Mammary epithelial cell (primary cell): ENCODE data around the gene EIF4G1.
A peak's percentile ranks its signal among the peaks of the same experiment; 100 is the strongest.

ENCODE experiments used
- CTCF ChIP-seq, 2 donors: IDR thresholded peaks in 1 of 2; conservative IDR thresholded peaks in 1 of 2; 2 replicates each; pipeline ENCODE4 v1.5.1; 2011 to 2012; ENCODE audit warnings: inconsistent platforms in 2 of 2, low read length in 2 of 2, mild to moderate bottlenecking in 2 of 2, control low read depth in 1 of 2, low read depth in 1 of 2; ENCODE audit not compliant: insufficient read depth in 1 of 2; ENCODE audit errors: extremely low read depth in 1 of 2
- EZH2 ChIP-seq: IDR thresholded peaks from 2 replicates; pipeline ENCODE4 v1.6.1; 2012; ENCODE audit warnings: low read length, inconsistent platforms, borderline replicate concordance

DNA sequence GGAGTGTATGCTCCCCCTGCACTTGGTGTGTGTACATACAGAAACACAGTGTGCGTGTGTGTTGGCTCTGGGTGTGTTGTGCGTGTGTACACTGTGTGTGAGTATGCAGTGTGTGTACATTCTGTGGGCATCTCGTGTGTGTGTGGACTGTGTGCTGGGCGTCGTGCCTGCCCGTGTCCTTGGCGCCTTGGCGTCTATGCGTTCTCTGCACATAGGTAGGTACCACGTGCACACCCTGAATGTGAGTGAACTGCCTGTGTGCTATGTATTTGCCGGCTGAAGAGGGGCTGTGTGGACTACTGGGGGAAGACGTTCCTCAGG is 39.1 kb upstream of the EIF4G1 start:
- TF ChIP-seq CTCF (conservative IDR thresholded peaks at IDR 0.05 in 1 of 2, IDR thresholded peaks at IDR 0.05 in 1 of 2; ENCODE audit: extremely low read depth in 1 of 2, insufficient read depth in 1 of 2, low read depth in 1 of 2, low read length in 2 of 2) (no peak), EZH2 (peak; percentile 62)
